ENCODE data around the gene SSC4D.
"Not testable (repeated sequence)": the region's sequence is repeated elsewhere in the genome, so short reads cannot be mapped to it uniquely, and the experiment has no call there.

Gene SSC4D

DNA sequence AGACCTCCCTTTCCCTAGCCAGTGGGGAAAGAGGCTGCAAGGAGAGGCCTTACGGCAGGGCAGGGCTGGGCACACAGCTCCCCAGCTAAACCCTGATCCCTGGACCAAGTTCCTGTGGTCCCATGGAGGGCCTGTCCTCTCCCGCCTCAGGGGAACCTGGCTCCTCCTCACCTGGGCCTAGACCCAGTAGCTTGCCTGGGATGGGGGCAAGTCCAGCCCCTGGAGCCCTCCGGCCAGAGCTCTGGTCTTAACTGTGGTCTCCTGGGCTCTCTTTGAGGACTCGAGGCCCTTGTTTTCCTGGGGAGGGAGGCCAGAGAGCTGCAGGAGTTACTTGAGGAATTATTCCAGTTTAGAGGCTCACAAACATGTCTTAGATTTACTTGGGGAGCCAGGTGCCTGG, 16.7 kb upstream of the SSC4D start:
- Histone ChIP-seq H3K27ac (replicated peaks) (no peak overlapping the region), H3K27me3 (ENCODE audit: insufficient read depth, poor library complexity, severe bottlenecking) (no peaks in the 10 kb centered on the region), H3K4me3 (replicated peaks; ENCODE audit: insufficient read depth, low read length) (no peak overlapping the region)
- TF ChIP-seq SPI1 (IDR thresholded peaks at IDR 0.05; ENCODE audit: borderline replicate concordance, low read depth) (no peak), GABPA (IDR thresholded peaks at IDR 0.05; ENCODE audit: low read depth) (no peak), POLR2AphosphoS5 (IDR thresholded peaks at IDR 0.05; ENCODE audit: low read depth) (no peak)
- TF ChIP-seq, protein P1, sequence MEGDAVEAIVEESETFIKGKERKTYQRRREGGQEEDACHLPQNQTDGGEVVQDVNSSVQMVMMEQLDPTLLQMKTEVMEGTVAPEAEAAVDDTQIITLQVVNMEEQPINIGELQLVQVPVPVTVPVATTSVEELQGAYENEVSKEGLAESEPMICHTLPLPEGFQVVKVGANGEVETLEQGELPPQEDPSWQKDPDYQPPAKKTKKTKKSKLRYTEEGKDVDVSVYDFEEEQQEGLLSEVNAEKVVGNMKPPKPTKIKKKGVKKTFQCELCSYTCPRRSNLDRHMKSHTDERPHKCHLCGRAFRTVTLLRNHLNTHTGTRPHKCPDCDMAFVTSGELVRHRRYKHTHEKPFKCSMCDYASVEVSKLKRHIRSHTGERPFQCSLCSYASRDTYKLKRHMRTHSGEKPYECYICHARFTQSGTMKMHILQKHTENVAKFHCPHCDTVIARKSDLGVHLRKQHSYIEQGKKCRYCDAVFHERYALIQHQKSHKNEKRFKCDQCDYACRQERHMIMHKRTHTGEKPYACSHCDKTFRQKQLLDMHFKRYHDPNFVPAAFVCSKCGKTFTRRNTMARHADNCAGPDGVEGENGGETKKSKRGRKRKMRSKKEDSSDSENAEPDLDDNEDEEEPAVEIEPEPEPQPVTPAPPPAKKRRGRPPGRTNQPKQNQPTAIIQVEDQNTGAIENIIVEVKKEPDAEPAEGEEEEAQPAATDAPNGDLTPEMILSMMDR (IDR thresholded peaks at IDR 0.05; ENCODE audit: insufficient read depth, low read length) = no peak
- TF ChIP-seq, protein P2, sequence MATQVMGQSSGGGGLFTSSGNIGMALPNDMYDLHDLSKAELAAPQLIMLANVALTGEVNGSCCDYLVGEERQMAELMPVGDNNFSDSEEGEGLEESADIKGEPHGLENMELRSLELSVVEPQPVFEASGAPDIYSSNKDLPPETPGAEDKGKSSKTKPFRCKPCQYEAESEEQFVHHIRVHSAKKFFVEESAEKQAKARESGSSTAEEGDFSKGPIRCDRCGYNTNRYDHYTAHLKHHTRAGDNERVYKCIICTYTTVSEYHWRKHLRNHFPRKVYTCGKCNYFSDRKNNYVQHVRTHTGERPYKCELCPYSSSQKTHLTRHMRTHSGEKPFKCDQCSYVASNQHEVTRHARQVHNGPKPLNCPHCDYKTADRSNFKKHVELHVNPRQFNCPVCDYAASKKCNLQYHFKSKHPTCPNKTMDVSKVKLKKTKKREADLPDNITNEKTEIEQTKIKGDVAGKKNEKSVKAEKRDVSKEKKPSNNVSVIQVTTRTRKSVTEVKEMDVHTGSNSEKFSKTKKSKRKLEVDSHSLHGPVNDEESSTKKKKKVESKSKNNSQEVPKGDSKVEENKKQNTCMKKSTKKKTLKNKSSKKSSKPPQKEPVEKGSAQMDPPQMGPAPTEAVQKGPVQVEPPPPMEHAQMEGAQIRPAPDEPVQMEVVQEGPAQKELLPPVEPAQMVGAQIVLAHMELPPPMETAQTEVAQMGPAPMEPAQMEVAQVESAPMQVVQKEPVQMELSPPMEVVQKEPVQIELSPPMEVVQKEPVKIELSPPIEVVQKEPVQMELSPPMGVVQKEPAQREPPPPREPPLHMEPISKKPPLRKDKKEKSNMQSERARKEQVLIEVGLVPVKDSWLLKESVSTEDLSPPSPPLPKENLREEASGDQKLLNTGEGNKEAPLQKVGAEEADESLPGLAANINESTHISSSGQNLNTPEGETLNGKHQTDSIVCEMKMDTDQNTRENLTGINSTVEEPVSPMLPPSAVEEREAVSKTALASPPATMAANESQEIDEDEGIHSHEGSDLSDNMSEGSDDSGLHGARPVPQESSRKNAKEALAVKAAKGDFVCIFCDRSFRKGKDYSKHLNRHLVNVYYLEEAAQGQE (IDR thresholded peaks at IDR 0.05; ENCODE audit: insufficient replicate concordance, low read depth) = no peak
- DNase-seq (ENCODE audit: low read depth in 1 of 2, low spot score in 1 of 2) = no peak

DNA sequence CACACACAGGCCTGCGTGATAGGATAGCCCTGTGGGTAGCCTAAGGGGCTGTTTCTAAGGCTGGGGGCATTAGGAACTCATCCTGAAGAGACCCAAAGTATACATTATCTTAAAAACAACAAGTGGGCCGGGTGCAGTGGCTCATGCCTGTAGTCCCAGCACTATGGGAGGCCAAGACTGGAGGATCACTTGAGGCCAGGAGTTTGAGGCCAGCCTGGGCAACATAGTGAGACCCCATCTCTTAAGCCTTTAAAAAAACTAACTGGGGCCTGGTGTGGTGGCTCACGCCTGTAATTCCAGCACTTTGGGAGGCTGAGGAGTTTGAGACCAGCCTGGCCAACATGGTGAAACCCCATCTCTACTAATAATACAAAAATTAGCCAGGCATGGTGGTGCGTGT, 16.1 kb upstream of the SSC4D start:
- DNase-seq (ENCODE audit: low read depth in 1 of 2, low spot score in 1 of 2); H3K27ac ChIP-seq (replicated peaks); H3K4me3 ChIP-seq (replicated peaks; ENCODE audit: insufficient read depth, low read length); H3K27me3 ChIP-seq (ENCODE audit: insufficient read depth, poor library complexity, severe bottlenecking): not testable (repeated sequence)

DNA sequence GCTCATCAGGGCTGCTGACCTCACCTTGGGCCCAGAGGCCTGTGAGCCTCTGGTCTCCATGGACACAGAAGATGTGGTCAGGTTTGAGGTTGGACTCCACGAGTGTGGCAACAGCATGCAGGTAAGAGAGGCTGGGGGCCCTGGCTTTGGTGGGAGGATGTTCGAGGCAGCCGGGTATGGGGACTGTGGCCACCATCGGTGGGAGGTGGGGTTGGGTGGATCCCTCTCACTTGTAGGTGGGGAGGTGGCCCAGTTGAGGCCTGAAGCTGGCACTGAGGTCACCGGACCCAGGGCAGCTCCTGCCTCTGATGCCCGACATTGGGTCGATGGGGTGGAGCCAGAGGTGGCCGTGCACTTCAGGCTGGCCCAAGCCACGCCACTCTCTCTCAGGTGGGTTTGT, 15.7 kb upstream of the SSC4D start:
- no peak overlapping the region for H3K4me3 ChIP-seq (replicated peaks; ENCODE audit: insufficient read depth, low read length)
- TF ChIP-seq GABPA (IDR thresholded peaks at IDR 0.05; ENCODE audit: low read depth) (no peak), POLR2AphosphoS5 (IDR thresholded peaks at IDR 0.05; ENCODE audit: low read depth) (no peak), SPI1 (IDR thresholded peaks at IDR 0.05; ENCODE audit: borderline replicate concordance, low read depth) (no peak)
- TF ChIP-seq, protein P2 (IDR thresholded peaks at IDR 0.05; ENCODE audit: insufficient replicate concordance, low read depth) = no peak
- TF ChIP-seq, protein P1 (IDR thresholded peaks at IDR 0.05; ENCODE audit: insufficient read depth, low read length) = no peak
- no peak overlapping the region for H3K27ac ChIP-seq (replicated peaks)
- H3K27me3 ChIP-seq (ENCODE audit: insufficient read depth, poor library complexity, severe bottlenecking) = no peaks in the 10 kb centered on the region
- DNase-seq (ENCODE audit: low read depth in 1 of 2, low spot score in 1 of 2) = no peak

DNA sequence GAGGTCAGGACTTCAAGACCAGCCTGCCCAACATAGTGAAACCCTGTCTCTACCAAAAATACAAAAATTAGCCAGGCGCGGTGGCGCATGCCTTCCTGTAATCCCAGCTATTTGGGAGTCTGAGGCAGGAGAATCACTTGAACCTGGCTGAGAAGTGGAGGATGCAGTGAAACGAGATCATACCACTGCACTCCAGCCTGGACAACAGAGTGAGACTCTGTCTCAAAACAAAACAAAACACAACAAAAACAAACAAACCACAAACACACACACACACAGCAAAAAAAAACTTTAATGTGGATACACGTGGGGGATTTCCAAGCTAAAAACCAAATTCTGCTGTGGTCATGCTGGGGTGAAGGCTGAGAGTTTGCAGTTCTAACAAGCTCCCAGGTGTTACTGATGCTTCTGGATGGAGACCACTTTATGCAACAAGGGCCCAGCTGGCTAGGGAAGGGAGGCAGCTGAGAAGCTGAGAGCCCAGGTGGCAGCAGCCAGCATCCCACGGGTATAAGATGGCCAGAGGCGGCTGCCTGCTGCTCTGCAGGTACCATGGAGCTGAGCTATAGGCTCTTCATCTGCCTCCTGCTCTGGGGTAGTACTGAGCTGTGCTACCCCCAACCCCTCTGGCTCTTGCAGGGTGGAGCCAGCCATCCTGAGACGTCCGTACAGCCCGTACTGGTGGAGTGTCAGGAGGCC, 15.1 kb upstream of the SSC4D start, which contains the start of gene ZP3:
ZP3 (plus strand) TSS at position 538 of the 699 bp plus-strand sequence; CDS start at position 553, 15 bp downstream.
- Histone ChIP-seq H3K27ac (replicated peaks) (no peak within 1 kb of the TSS), H3K4me3 (replicated peaks; ENCODE audit: insufficient read depth, low read length) (no peak within 1 kb of the TSS), H3K27me3 (ENCODE audit: insufficient read depth, poor library complexity, severe bottlenecking) (no peaks in the 10 kb centered on the region)
- no peak for DNase-seq (ENCODE audit: low read depth in 1 of 2, low spot score in 1 of 2)
- TF ChIP-seq, protein P1 (IDR thresholded peaks at IDR 0.05; ENCODE audit: insufficient read depth, low read length) = no peak
- TF ChIP-seq, protein P2 (IDR thresholded peaks at IDR 0.05; ENCODE audit: insufficient replicate concordance, low read depth) = no peak
- TF ChIP-seq SPI1 (IDR thresholded peaks at IDR 0.05; ENCODE audit: borderline replicate concordance, low read depth) (no peak), GABPA (IDR thresholded peaks at IDR 0.05; ENCODE audit: low read depth) (no peak), POLR2AphosphoS5 (IDR thresholded peaks at IDR 0.05; ENCODE audit: low read depth) (no peak)

Measured in HL-60 (cell line).